Measurements from ENCODE around the gene ATXN2.

GRCh38 chr12:111582133-111582747, 16.9 kb downstream of the ATXN2 start:
- TF ChIP-seq EZH2phosphoT487 (IDR thresholded peaks at IDR 0.05; ENCODE audit: insufficient read depth, low read depth) = no peak
- no peak for TF ChIP-seq EZH2 (IDR thresholded peaks at IDR 0.05; ENCODE audit: insufficient read depth, poor library complexity, severe bottlenecking)
